Erythroblast (primary cell): ENCODE measurements around the gene PRDM1.

Experiments
- GATA1 ChIP-seq: IDR thresholded peaks from 2 replicates; pipeline ENCODE4 v1.6.1; 2011; ENCODE audit warnings: low read depth, mild to moderate bottlenecking, control low read depth, low read length, moderate library complexity
- POLR2A ChIP-seq: IDR thresholded peaks from 2 replicates; pipeline ENCODE4 v1.6.1; 2011; ENCODE audit warnings: mild to moderate bottlenecking, low read length

DNA sequence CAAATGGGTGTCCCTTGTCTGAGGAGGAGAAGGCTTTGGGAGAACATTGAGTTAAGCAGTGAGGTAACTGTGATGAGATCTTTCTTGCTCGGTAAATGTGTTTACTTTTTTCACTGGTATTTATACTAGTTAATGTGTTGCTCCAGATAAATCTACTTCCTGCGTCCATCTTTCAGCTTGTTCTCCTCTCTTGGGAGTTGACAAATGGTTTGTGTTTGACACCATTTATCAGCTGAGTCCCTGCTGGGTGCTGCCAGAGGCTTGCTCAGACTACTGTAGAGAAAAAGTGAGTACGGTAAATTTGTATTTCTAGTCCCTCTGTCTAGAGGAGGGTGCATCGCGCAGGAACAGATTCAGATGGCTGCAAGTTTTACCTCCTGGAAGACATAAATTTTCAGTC lies 8.3 kb upstream of the PRDM1 start:
- no peak for TF ChIP-seq POLR2A
- TF ChIP-seq GATA1 = no peak
